GM23248 (cell line): ENCODE data around the gene SETBP1.

Source experiments
- EZH2 ChIP-seq: fragments of 200-600 bp; sonication (generic); IDR thresholded peaks from 2 replicates; pipeline ENCODE4 v1.6.1; 2018; ENCODE audit warnings: antibody characterized with exemption, mild to moderate bottlenecking; ENCODE audit not compliant: insufficient read depth, poor library complexity, severe bottlenecking
- EZH2phosphoT487 ChIP-seq: fragments of 200-600 bp; sonication (generic); IDR thresholded peaks from 2 replicates; pipeline ENCODE4 v1.6.1; 2018; ENCODE audit warnings: antibody characterized with exemption, moderate library complexity, mild to moderate bottlenecking, low read depth; ENCODE audit not compliant: insufficient read depth

GRCh38 chr18:44870631-44871502, 190.2 kb downstream of the SETBP1 start:
- TF ChIP-seq EZH2 (no peak), EZH2phosphoT487 (no peak)
